ENCODE data around the gene NANS. TPM values are rescaled to one million over a fixed set of nuclear protein-coding genes. Genes with fewer than 3 reads are reported as not detected.

The NANS gene
- total RNA-seq, 1 donor from 2014 or later, result 54.8 TPM

DNA sequence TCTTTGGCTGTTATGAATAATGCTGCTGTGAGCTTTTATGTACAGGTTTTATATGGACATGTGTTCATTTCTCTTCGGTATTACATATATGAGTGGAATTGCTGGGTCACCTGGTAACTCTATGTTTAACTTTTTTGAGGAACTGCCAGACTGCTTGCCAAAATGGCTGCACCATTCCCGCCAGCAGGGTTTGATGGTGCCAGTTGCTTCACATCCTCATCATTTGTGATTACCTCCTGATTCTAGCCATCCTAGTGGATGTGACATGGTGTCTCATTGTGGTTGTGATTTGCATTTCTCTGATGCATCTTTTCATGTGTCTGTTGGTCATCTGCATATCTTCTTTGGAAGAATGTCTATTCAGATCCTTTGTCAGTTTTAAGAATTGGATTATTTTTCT, 10.7 kb downstream of the NANS start:
- no peak for DNase-seq (ENCODE audit: low spot score)
- no peak overlapping the region for H3K27ac Mint-ChIP-seq (ENCODE audit: unreplicated experiment)
- H3K9me3 Mint-ChIP-seq (ENCODE audit: low read depth), result no peaks in the 10 kb centered on the region
- peaks cover 25% of the 10 kb centered on the region for H3K36me3 Mint-ChIP-seq (ENCODE audit: low read depth)
- no peak overlapping the region for H3K4me3 Mint-ChIP-seq (ENCODE audit: unreplicated experiment)
- no peaks in the 10 kb centered on the region for H3K27me3 Mint-ChIP-seq (ENCODE audit: low read depth)
- TF ChIP-seq, protein P1, sequence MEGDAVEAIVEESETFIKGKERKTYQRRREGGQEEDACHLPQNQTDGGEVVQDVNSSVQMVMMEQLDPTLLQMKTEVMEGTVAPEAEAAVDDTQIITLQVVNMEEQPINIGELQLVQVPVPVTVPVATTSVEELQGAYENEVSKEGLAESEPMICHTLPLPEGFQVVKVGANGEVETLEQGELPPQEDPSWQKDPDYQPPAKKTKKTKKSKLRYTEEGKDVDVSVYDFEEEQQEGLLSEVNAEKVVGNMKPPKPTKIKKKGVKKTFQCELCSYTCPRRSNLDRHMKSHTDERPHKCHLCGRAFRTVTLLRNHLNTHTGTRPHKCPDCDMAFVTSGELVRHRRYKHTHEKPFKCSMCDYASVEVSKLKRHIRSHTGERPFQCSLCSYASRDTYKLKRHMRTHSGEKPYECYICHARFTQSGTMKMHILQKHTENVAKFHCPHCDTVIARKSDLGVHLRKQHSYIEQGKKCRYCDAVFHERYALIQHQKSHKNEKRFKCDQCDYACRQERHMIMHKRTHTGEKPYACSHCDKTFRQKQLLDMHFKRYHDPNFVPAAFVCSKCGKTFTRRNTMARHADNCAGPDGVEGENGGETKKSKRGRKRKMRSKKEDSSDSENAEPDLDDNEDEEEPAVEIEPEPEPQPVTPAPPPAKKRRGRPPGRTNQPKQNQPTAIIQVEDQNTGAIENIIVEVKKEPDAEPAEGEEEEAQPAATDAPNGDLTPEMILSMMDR (IDR thresholded peaks at IDR 0.05), result no peak
- peaks cover 18% of the 10 kb centered on the region for H3K4me1 Mint-ChIP-seq (ENCODE audit: low read depth)

DNA sequence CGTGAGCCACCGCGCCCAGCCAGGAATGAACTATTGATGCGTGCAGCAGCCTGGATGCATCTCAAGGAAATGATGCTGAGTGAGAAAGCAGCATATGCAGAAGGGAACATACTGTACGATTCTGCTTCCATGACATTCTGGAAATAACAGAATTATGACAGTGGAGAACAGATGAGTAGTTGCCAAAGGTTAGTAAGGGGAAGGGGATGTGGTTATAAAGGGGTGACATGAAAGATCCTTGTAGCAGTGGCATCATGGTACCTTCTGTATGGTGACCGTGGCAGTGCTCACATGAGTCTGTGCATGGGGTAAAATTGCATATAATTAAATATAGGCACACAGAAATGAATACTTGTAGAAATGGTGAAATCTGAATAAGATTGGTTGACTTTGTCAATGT, 13.0 kb downstream of the NANS start:
- Mint-ChIP-seq H3K27me3 (ENCODE audit: low read depth) (no peaks in the 10 kb centered on the region), H3K36me3 (ENCODE audit: low read depth) (peaks cover 16% of the 10 kb centered on the region), H3K9me3 (ENCODE audit: low read depth) (no peaks in the 10 kb centered on the region), H3K4me3 (ENCODE audit: unreplicated experiment) (no peak overlapping the region), H3K27ac (ENCODE audit: unreplicated experiment) (no peak overlapping the region), H3K4me1 (ENCODE audit: low read depth) (peaks cover 18% of the 10 kb centered on the region)
- DNase-seq (ENCODE audit: low spot score), result no peak
- TF ChIP-seq, protein P1 (IDR thresholded peaks at IDR 0.05), result no peak

DNA sequence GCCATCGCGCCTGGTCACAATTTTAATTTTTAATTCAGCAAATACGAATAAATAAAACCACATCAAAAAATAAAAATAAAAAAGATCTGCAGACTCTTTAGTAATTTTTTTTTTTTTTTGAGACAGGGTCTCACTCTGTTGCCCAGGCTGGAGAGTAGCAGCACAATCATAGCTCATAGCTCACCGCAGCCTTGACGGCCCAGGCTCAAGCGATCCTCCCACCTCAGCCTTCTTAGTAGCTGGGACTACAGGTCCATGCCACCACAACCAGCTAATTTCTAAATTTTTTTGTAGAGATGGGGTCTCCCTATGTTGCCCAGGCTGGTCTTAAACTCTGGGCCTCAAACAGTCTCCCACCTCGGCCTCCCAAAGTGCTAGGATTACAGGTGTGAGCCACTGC, 14.2 kb downstream of the NANS start:
- peaks cover 11% of the 10 kb centered on the region for H3K4me1 Mint-ChIP-seq (ENCODE audit: low read depth)
- TF ChIP-seq, protein P1 (IDR thresholded peaks at IDR 0.05), result no peak
- no peaks in the 10 kb centered on the region for H3K27me3 Mint-ChIP-seq (ENCODE audit: low read depth)
- no peak for DNase-seq (ENCODE audit: low spot score)
- H3K36me3 Mint-ChIP-seq (ENCODE audit: low read depth), result peaks cover 10% of the 10 kb centered on the region
- H3K4me3 Mint-ChIP-seq (ENCODE audit: unreplicated experiment), result no peak overlapping the region
- no peaks in the 10 kb centered on the region for H3K9me3 Mint-ChIP-seq (ENCODE audit: low read depth)
- H3K27ac Mint-ChIP-seq (ENCODE audit: unreplicated experiment), result no peak overlapping the region

DNA sequence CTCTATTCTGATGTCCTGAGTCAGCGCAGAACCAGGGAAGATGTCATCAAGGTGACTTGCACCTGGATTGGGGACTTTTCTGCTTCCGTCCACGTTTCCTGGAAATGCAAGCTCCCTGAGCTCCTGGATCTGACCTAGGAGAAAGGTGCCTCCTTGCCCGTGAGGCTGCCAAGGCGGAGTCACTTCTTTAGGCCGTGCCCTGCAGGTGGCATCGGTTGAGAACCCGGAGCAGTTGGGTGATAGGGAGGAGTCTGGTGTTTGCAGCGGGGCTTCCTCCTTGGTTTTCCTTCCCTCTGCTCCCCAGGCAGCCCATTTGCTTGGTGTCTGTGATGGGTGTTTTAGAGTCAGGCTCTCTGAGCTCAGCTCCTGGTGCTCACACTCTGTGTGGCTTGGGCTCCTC, 15.2 kb downstream of the NANS start:
- Mint-ChIP-seq H3K36me3 (ENCODE audit: low read depth) (peaks cover 5% of the 10 kb centered on the region), H3K27me3 (ENCODE audit: low read depth) (no peaks in the 10 kb centered on the region), H3K4me3 (ENCODE audit: unreplicated experiment) (no peak overlapping the region), H3K27ac (ENCODE audit: unreplicated experiment) (no peak overlapping the region), H3K9me3 (ENCODE audit: low read depth) (no peaks in the 10 kb centered on the region), H3K4me1 (ENCODE audit: low read depth) (peaks cover 8% of the 10 kb centered on the region)
- TF ChIP-seq, protein P1 (IDR thresholded peaks at IDR 0.05), result no peak
- DNase-seq (ENCODE audit: low spot score), result no peak

DNA sequence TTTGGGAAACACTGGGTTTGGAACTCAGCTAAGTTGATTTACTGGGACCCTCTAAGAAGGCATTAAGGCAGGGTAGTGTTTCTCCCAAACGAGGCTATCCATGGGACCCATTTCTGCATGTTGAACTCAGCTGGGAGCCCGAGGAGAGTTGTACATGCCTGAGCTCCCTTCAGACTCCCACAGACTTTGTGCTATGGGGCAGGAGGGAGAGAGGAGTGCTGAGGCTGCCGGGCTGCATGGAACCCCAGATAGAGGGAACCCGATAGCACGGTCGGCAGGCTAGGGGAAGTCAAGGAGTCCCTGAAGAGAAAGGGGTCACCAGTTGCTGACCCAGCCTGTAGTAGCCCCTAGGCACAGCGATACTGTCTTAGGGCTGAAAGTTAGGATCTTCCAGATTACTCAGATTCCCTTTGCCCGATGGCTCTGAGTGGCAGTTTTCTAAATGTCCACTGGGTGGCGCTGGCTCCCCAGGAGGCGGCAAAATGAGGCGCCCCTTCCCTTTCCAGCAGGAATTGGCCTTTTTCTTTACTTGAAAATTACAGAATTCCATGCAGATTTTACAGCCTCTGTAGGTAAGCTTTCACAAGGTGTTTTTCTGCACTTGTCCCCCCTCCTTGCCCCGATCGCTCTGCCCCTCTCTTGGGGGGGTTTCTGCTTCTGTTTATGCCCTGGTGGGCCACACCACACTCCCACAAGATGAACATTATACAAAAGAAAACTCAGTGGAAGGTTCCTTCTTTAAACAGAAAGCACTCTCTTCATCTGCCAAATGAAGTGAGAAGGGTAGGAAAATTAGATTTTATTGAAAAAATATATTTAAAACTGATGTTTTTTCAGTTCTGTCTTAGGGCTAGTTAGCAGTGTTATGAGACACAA, 17.8 kb downstream of the NANS start:
- TF ChIP-seq, protein P1 (IDR thresholded peaks at IDR 0.05), result peak; percentile 98
- H3K9me3 Mint-ChIP-seq (ENCODE audit: low read depth), result no peaks in the 10 kb centered on the region
- H3K4me3 Mint-ChIP-seq (ENCODE audit: unreplicated experiment), result no peak overlapping the region
- H3K27me3 Mint-ChIP-seq (ENCODE audit: low read depth), result no peaks in the 10 kb centered on the region
- peaks cover 12% of the 10 kb centered on the region for H3K36me3 Mint-ChIP-seq (ENCODE audit: low read depth)
- peaks cover 8% of the 10 kb centered on the region for H3K4me1 Mint-ChIP-seq (ENCODE audit: low read depth)
- no peak for DNase-seq (ENCODE audit: low spot score)
- peak overlapping the region; percentile 3 for H3K27ac Mint-ChIP-seq (ENCODE audit: unreplicated experiment)
